NCI-H526 (cell line): ENCODE data around the gene FSD1.
A peak's percentile ranks its signal among the peaks of the same experiment; 100 is the strongest.

Experiments
- DNase-seq, 2 experiments: peaks; one replicate each; lab custom pipeline; 2025; lab: John Stamatoyannopoulos, UW

FSD1 gene

DNA sequence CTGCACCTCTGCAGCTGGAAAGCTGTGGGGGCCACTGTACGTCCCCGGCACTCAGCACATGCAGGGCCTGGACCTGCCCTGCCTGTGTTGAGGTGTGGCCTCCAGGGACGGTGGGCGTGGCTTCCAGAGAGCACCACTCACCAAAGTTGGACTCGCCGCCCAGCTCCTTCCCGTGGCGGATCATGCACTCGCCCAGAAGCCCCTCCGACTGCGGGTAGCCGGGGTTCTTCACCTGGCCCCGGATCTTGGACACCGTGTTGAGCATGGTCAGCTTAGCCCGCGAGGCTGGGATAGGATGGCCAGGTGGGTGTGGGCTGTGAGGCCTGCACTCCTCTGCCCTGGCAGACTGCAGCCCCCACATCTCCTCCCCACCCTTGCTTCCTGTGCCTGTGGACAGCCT, 60.9 kb downstream of the FSD1 start:
- no peak for DNase-seq

DNA sequence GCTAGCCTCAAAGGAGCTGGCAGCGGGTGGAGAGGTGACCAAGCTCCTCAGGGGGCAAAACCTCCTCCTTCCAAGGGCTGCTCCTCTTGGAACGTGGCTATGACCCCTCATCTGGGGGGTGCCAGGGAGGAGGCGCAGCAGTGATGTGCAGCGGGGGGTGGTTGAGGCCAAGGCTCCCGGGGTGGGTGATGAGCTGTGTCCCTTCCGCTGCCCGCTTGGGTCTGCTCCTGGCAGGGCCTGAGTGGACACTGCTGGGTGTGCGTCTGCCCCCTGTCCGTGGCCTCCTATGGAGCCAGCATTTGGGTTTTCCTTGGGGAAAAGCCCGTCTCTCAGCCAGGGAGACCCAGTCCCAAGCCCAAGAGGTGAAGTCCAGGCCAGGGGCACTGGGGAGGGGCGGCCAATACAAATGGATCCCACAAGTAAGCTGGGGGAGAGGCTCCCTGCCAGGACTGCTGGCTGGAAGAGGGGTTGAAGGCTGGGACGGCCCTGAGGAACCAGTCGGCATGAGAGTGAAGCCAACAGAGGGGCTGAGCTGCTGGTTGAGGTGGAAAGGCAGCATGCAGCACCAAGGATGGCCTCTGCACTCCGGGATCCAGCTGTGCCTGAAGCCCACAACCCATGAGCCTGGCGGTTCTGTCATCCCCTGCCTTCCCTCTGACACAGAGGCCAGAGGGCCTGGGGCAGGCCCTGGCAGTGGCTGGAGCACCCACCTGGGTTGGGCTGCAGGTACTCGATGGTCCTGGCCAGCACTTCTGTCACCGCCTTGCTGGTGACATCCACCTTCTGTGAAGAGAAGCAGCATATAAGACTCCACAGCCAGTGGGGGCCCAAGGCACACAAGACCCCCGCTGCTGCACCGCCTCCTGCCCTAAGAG, 61.6 kb downstream of the FSD1 start:
- DNase-seq = no peak

- no peak for DNase-seq
These were observed 62.4 kb downstream of the FSD1 start for GRCh38 chr19:4366666-4367335.

DNA sequence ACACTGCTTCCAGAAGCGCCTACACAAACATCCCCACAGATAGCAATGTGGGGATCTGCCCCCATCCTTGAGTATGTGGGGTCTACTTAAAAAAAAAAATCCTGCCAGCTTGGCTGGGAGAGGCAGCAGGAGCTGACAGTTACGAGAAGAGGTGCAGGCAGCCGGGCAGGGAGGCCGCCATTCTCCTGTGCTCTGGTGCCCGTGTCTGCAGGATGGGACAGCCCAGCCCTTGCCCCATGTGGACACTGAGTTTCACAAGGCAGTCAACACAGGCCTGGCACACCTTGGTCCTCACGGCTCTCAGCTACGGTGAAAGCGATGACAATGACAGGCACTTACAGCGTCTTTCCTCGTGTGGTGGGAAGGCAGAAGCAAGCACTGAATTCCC, 62.9 kb downstream of the FSD1 start:
- no peak for DNase-seq

- DNase-seq = no peak
These were observed 63.4 kb downstream of the FSD1 start for GRCh38 chr19:4367781-4368127.

- no peak for DNase-seq
These were observed 63.9 kb downstream of the FSD1 start for GRCh38 chr19:4368128-4368820.

DNA sequence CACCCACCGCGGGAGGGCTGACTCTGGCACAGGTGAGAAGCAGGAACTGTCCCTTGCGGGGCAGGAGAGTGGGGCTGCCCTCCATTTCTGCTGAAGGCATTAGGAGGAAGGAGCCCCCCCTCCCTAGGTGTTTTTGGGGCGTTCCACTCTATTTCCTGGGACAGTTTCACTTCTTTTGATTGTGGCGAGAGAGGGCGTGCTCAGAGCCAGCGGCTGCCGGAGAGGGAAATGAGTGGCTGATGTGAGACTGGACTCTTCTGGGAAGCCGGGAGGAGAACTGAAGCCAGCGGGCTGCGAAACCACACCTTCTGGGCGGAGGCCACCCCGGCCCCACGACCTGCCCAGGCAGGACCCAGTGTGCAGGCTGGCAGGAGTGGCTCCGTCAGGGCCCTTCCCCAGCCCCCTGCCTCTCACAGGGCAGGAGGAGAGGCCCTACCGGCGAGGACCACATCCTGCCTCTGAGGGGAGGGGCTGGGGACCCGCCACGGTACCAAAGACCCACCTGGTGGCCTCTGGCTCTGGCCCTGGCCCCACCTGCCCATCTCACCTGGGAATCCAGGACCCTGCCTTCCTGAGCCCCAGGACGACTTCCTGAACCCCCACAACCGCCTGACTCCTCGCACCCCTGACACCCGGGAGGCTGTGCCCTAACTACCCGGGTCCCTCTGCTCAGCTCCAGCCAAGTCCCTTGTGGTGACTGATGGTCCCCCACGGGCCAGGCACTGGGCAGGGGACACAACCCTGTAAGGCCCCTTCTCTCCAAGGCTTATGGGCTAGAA, 64.9 kb downstream of the FSD1 start:
- DNase-seq = peak in 1 of 2 experiments; percentile 53

DNA sequence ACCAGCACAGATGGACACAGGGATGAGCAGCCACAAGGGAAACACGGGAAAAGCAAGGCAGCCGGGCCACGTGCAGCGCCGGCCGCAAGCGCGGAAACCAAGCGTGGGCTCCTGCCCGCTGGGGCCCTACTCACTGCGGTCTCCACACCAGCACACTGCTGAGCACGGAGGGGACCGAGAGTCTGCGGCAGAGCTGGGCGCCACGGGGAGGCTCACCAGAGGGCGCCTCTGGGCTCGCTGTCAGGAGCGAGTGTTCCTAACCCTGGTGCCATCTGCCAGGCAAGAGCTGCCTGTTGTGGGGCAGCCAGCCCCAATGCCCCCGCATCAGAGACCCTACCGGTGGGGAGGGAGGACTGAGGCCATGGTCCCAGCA, 65.5 kb downstream of the FSD1 start:
- DNase-seq = peak in 1 of 2 experiments; percentile 38

DNA sequence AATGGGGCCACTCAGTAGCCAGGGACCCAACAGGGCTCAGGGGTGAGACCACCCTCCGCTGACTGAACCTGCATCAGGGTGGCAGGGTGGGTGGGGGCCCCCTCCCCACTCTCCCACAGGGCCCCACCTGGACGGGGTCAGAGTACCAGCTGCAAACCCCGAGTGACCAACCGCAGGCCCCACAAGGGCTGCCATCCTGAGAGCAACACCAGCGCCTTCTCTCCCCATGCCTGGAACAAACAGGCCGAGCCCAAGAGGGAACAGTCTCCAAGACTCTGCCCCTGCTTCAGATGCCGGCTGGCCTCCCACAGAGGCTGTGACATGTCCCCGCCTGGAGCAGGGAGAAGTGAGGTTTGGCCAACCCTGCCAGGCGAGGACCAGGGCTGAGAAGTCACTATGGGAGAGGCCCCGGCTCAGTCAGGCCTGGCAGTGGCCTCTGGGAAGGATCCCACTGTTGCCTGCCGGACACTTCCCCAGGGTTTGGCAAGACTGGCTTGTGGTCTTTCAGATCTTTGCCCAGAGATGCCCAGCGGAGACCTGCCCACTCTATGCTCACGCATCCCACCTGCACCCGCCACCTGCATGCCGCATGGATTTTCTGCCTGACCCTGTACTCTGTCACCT, 66.1 kb downstream of the FSD1 start:
- DNase-seq = no peak

DNA sequence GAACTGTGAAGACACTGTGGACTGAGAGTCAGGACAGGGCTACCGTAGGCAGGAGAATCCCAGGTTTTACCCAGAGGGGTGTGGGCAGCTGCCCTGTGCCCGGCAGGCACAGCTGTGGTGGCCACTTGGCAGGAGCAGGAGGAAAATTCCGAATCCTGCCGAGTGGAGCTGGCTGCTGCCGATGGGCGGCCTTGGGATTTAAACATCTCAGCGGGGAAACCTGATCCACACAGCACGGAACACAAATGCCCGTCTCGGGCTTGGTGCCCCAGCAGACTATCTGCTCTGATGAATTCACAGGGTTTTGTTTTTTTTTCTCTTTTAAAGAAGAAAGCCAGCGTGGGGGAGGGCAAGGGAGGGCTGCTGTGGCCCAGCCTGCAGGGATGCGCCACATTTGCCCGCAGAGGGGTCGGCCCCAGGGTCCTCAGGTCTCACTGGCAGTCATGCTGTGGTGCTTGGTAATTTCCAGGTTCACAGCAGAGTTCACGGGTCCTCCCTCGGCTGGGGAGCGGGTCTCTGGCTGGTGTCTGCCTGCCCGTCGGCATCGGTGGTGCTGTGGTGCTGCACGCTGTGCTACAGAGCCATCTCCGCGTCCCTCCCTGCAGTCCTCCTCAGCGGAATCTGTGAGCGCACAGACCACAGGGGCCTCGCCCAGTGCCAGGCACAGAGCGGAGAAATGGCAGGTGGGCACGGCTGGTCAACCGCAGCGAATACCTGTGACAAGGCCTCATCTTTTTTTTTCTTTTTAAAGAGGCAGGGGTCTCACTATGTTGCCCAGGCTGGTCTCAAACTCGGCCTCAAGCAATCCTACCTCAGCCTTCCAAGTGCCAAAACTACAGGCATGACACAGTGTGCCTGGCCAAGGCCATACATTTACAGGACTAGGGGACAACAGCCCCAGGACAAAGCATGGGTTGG, 67.1 kb downstream of the FSD1 start:
- no peak for DNase-seq

GRCh38 chr19:4372165-4373012, 68.0 kb downstream of the FSD1 start:
- DNase-seq = no peak

- DNase-seq = no peak
These were observed 68.6 kb downstream of the FSD1 start for GRCh38 chr19:4373013-4373367.
